Spleen (tissue), 11 donors: ENCODE measurements around the gene SYNE2. TPM values are rescaled to one million over a fixed set of nuclear protein-coding genes. Genes with fewer than 3 reads are reported as not detected.

Experiments used
- DNase-seq: peaks from one replicate; pipeline ENCODE4 v3.0.0-alpha.2; 2020
- H3K27ac ChIP-seq, 8 donors: fragments of 200-600 bp; sonication (generic) in 7 of 8; 1 replicate in 4 of 8; 2 replicates in 4 of 8; pipeline versions ENCODE4 v1.5.0 to v1.8.0; 2016 to 2021; ENCODE audit warnings: inconsistent platforms in 4 of 8, mild to moderate bottlenecking in 4 of 8, moderate library complexity in 1 of 8
- H3K27me3 ChIP-seq, 7 donors: fragments of 200-600 bp; sonication (generic) in 6 of 7; replicated peaks in 1 of 7; 1 replicate in 4 of 7; 2 replicates in 3 of 7; pipeline versions ENCODE4 v1.5.0 to v1.8.0; 2016 to 2021; ENCODE audit warnings: inconsistent platforms in 3 of 7, mild to moderate bottlenecking in 1 of 7
- H3K36me3 ChIP-seq, 6 donors: fragments of 200-600 bp; sonication (generic) in 5 of 6; 1 replicate in 4 of 6; 2 replicates in 2 of 6; pipeline versions ENCODE4 v1.5.0 to v1.8.0; 2016 to 2021; ENCODE audit warnings: inconsistent platforms in 2 of 6
- H3K4me1 ChIP-seq, 6 donors: fragments of 200-600 bp; sonication (generic) in 5 of 6; 1 replicate in 3 of 6; 2 replicates in 3 of 6; pipeline versions ENCODE4 v1.5.0 to v1.8.0; 2016 to 2021; ENCODE audit warnings: inconsistent platforms in 3 of 6
- H3K4me3 ChIP-seq, 8 donors: fragments of 200-600 bp; sonication (generic) in 7 of 8; 1 replicate in 4 of 8; 2 replicates in 4 of 8; pipeline versions ENCODE4 v1.5.0 to v1.8.0; 2016 to 2021; ENCODE audit warnings: inconsistent platforms in 4 of 8, mild to moderate bottlenecking in 4 of 8, moderate library complexity in 2 of 8
- H3K9me3 ChIP-seq, 8 donors: fragments of 200-600 bp; sonication (generic) in 7 of 8; 1 replicate in 4 of 8; 2 replicates in 4 of 8; pipeline versions ENCODE4 v1.5.0 to v1.8.0; 2016 to 2021; ENCODE audit warnings: inconsistent platforms in 4 of 8
- CTCF ChIP-seq, 11 experiments: fragments of 200-600 bp in 7 of 11; fragments of 450-650 bp in 4 of 11; sonication (generic) in 4 of 11; IDR thresholded peaks in 8 of 11; conservative IDR thresholded peaks in 3 of 11; 1 replicate in 7 of 11; 2 replicates in 4 of 11; pipeline versions ENCODE4 v1.4.0 to v1.8.0; 2016 to 2021; ENCODE audit warnings: antibody characterized with exemption in 11 of 11, inconsistent platforms in 4 of 11, mild to moderate bottlenecking in 1 of 11
- POLR2A ChIP-seq, 3 donors: fragments of 450-650 bp; IDR thresholded peaks; one replicate each; pipeline ENCODE4 v1.5.1; 2017; ENCODE audit warnings: antibody characterized with exemption in 3 of 3, mild to moderate bottlenecking in 1 of 3
- POLR2AphosphoS5 ChIP-seq, 3 donors: sonication (generic); formaldehyde crosslinking; IDR thresholded peaks; one replicate each; pipeline ENCODE4 v1.5.1; 2017; ENCODE audit warnings: antibody characterized with exemption in 3 of 3
- WGBS, 5 donors: extraction: QIAGEN DNeasy Blood & Tissue Kit in 3 of 5; methylation state at CpG; one replicate each; pipeline versions ENCODE4 v1.1.5 to v1.1.7; 2013 to 2018; 5-methylcytosine and 5-hydroxymethylcytosine counted together
- intact Hi-C: fragments of 100-400 bp; cut with DNase I; formaldehyde crosslinking; loops from one replicate; pipeline ENCODE4 v1.15.0; 2023; ENCODE audit warnings: low total_unique reads
- polyA plus RNA-seq, 3 donors: library from polyadenylated mRNA; stranded (reverse); fragments of 200-250 nt; gene quantifications; one replicate each; pipeline ENCODE4 v1.2.1, GENCODE V29; 2013
- total RNA-seq, 7 donors: library from RNA; depleted of rRNA in 3 of 7; stranded (reverse); fragments of >200 nt in 3 of 7; fragmentation: NEBNext Ultra II Directional in 4 of 7; extraction: Animal tissue kit (Norgen Biotek cat#: 25700) in 4 of 7; gene quantifications; one replicate each; pipeline versions ENCODE4 v1.1.0 to v1.2.1, GENCODE V29; 2016 to 2021
- donor health status: healthy with polysubstance abuse.
- donor health status: DM: no; HTN: no; CAD: no; lungs with moderate emphysema.
- donor health status: DM: no; HTN: no; CAD: no.
- donor health status: Bipolar disorder and iron deficiency.
- donor health status: healthy.
- donor health status: DM: no; HTN: no; CAD: no.
- donor health status: DM: yes; HTN: yes; CAD: no.

SYNE2 gene
- total and polyA plus RNA-seq, 10 donors = 16.0 to 173 (median 147) TPM

- H3K27me3 ChIP-seq = no peaks in the 10 kb centered on the region
- peaks cover 0 to 8% (median 0%) of the 10 kb centered on the region in 6 donors for H3K4me1 ChIP-seq
- H3K27ac ChIP-seq = peak overlapping the region in 1 of 8 donors; percentile 26
- TF ChIP-seq POLR2A (IDR thresholded peaks at IDR 0.05) = no peak
- no peak for TF ChIP-seq CTCF (IDR thresholded peaks at IDR 0.05 in 8 of 11, conservative IDR thresholded peaks at IDR 0.05 in 3 of 11)
- TF ChIP-seq POLR2AphosphoS5 (IDR thresholded peaks at IDR 0.05) = no peak
- intact Hi-C loops = no loop called here
- WGBS, 5 donors = 46 to 68% (median 54%) methylated on average over 7 of the region's 7 CpGs
- no peak overlapping the region for H3K4me3 ChIP-seq
- H3K9me3 ChIP-seq = no peaks in the 10 kb centered on the region
- no peak for DNase-seq
- H3K36me3 ChIP-seq = peaks cover 0 to 70% (median 20%) of the 10 kb centered on the region in 6 donors
Observed at GRCh38 chr14:63991833-63992232, 139.0 kb downstream of the SYNE2 start.

- DNase-seq = no peak
- intact Hi-C loops = no loop called here
- Histone ChIP-seq H3K27ac (no peak overlapping the region), H3K9me3 (no peaks in the 10 kb centered on the region), H3K36me3 (peaks cover 0 to 74% (median 25%) of the 10 kb centered on the region in 6 donors), H3K4me1 (peaks cover 0 to 8% (median 0%) of the 10 kb centered on the region in 6 donors), H3K27me3 (no peaks in the 10 kb centered on the region), H3K4me3 (no peak overlapping the region)
- 92 to 98% (median 93%) methylated on average over 6 of the region's 6 CpGs for WGBS, 5 donors
- TF ChIP-seq POLR2A (IDR thresholded peaks at IDR 0.05) = no peak
- TF ChIP-seq POLR2AphosphoS5 (IDR thresholded peaks at IDR 0.05) = no peak
- TF ChIP-seq CTCF (IDR thresholded peaks at IDR 0.05 in 8 of 11, conservative IDR thresholded peaks at IDR 0.05 in 3 of 11) = no peak
Observed at GRCh38 chr14:63992858-63993257, 140.1 kb downstream of the SYNE2 start.

GRCh38 chr14:63993992-63994391 is 141.2 kb downstream of the SYNE2 start:
- peaks cover 3 to 79% (median 32%) of the 10 kb centered on the region in 6 donors for H3K36me3 ChIP-seq

GRCh38 chr14:63995285-63995684 is 142.5 kb downstream of the SYNE2 start:
- H3K4me3 ChIP-seq = no peak overlapping the region
- TF ChIP-seq POLR2A (IDR thresholded peaks at IDR 0.05) = no peak
- no peak for TF ChIP-seq POLR2AphosphoS5 (IDR thresholded peaks at IDR 0.05)
- no peak for TF ChIP-seq CTCF (IDR thresholded peaks at IDR 0.05 in 8 of 11, conservative IDR thresholded peaks at IDR 0.05 in 3 of 11)
- peaks cover 3 to 82% (median 41%) of the 10 kb centered on the region in 6 donors for H3K36me3 ChIP-seq
- 70 to 86% (median 83%) methylated on average over 4 of the region's 4 CpGs for WGBS, 5 donors
- no peak for DNase-seq
- intact Hi-C loops = no loop called here
- H3K27ac ChIP-seq = peak overlapping the region in 1 of 8 donors; percentile 42
- peaks cover 0 to 4% (median 0%) of the 10 kb centered on the region in 8 donors for H3K9me3 ChIP-seq
- peaks cover 0 to 8% (median 0%) of the 10 kb centered on the region in 6 donors for H3K4me1 ChIP-seq
- H3K27me3 ChIP-seq = no peaks in the 10 kb centered on the region

More at GRCh38 chr14:63993992-63994391, 141.2 kb downstream of the SYNE2 start:
- Histone ChIP-seq H3K27me3 (no peaks in the 10 kb centered on the region), H3K9me3 (no peaks in the 10 kb centered on the region), H3K4me3 (no peak overlapping the region), H3K27ac (no peak overlapping the region), H3K4me1 (peaks cover 0 to 8% (median 0%) of the 10 kb centered on the region in 6 donors)
- DNase-seq = no peak
- 86 to 92% (median 90%) methylated on average over 3 of the region's 3 CpGs for WGBS, 5 donors
- intact Hi-C loops = no loop called here
- TF ChIP-seq POLR2A (IDR thresholded peaks at IDR 0.05) (no peak), POLR2AphosphoS5 (IDR thresholded peaks at IDR 0.05) (no peak), CTCF (IDR thresholded peaks at IDR 0.05 in 8 of 11, conservative IDR thresholded peaks at IDR 0.05 in 3 of 11) (peak in 2 of 11 experiments; percentile 10 to 15)
